ENCODE measurements around the gene ELFN1.

- TF ChIP-seq CTCF (IDR thresholded peaks at IDR 0.05; ENCODE audit: low read depth, low read length): no peak
- no peak for TF ChIP-seq MAX (IDR thresholded peaks at IDR 0.05; ENCODE audit: low read depth, low read length)
- TF ChIP-seq MYC (IDR thresholded peaks at IDR 0.05; ENCODE audit: low read depth, low read length): no peak
Observed at GRCh38 chr7:1705856-1706255, 35.8 kb downstream of the ELFN1 start.
